NCI-H128 (cell line): ENCODE results near the gene RPL37A.
A peak's percentile ranks its signal among the peaks of the same experiment; 100 is the strongest.

Experiments
- DNase-seq: peaks from one replicate; lab custom pipeline; 2025; ENCODE audit not compliant: unreplicated experiment; lab: John Stamatoyannopoulos, UW

RPL37A gene

DNA sequence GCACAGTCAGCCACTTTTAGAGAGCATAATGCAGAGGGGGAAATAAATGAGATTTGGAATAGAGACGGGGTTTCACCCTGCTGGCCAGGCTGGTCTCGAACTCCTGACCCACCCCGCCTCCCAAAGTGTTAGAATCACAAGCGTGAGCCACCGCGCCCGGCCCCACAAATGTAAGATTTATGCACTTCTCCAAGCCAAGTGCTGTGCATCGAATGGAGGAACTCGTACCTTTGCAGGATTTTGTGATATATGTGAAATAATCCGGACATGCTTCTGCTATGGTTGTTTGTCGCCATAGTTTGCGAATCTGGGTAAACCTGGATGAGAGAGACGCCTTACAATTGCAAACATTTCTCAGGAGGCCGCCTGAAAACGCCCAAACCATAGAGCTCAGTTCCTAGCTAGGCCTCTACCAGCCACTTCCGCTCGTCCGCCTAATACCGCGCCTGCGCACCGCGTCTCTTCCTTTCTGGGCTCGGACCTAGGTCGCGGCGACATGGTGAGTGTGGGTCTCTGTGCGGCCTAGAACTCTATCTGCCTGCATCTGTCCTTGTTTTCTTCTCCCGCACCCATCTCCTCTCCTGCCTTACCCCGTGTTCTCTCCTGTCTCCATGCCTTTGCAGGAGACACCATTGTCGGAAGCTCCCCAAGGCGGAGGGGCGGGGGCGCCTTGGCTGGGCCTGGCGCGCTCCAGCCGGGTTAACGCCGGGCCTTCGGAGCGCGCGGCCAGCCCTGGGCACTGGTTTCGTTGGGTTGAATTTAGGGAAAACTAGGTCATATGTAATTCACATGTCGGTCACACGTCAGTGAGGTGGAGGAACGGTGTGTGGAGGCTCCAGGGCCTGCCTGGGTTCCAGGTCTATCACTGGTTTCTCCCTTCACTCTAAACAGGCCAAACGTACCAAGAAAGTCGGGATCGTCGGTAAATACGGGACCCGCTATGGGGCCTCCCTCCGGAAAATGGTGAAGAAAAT, at the start of gene RPL37A:
RPL37A (plus strand) TSS at position 466 of the 974 bp plus-strand sequence; CDS start at position 497, 31 bp downstream.
- peak; percentile 65 for DNase-seq

DNA sequence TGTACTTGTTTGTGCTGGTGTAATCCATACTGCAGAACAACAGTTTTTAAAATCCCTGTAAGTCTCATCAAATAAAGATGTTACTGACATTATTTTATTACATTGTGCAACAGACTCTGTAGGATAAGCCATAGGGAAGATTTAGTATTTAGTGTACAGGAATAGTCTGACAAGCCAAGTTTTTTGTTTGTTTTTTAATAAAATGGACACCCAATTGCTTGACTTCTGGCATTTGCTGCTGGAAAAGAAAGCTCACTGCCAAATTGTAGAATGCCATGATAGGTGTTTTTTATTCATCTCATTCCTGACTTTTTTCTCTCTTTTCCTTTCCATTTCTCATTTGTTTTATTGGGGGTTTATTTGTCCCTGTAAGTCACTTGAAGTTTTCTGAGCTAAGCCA, 48.3 kb upstream of the RPL37A start:
- DNase-seq: no peak

DNA sequence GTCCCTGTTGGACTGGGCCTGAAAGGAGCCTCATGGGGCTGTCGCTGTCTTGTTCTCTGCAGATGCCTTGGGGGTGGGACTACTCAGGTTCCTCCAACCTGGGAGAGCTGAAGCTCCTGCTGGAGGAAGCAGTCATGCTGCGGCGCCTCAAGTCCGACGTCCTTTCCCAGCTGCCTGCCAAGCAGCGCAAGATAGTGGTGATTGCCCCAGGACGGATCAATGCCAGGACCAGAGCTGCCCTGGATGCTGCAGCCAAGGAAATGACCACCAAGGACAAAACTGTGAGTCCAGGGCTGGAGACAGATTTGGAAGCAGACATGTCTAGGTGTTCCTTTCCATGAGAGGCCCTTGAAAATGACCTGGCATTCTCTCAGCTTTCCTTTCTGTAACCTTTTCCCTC, 47.9 kb upstream of the RPL37A start:
- no peak for DNase-seq

DNA sequence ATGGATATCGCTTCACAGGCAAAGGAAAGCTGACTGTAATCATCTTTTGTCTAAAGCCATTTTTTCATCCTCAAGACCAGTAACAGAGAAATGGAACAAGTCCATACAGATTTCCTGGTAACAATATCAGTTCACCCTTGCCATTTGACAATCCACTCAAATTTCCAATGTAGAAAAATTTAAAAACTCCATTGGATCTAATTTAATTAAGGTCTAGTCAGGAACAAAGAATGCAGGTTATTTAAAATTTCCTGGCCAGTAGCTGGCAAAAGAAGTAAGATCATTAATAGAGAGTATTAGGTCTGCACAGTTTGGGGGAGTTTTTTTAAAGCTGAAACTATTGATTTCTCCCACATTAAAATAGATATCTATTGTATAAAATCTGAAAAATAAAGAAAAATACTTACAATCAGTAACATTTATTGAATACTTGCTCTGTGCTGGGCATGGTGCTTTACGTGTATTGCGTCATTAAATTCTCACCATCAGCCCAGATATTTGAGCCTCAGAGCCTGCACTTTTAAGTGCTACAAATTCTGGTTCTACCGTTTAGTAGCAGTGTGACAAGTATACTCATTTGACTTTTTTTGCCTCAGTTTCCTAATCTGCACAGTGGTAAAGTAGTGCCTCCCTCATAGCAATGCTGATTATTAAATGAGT, 44.6 kb upstream of the RPL37A start:
- DNase-seq: no peak

DNA sequence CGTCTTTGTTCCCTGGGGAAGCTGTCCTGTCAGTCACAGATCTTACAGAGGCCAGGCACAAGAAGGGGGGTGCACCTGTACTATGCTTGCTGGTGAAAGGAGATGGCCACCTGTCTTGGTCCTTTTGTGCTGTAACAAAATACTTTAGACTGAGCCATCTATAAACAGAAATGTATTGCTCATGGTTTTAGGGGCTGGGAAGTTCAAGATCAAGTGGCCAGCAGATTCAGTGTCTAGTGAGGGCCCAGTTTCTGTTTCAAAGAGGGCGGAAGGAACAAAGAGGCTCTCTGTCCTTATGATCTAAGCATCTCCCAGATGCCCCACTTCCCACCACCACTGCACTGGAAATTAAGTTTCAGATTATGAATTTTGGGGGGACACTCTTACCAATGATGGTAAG, 35.5 kb upstream of the RPL37A start:
- DNase-seq: no peak

DNA sequence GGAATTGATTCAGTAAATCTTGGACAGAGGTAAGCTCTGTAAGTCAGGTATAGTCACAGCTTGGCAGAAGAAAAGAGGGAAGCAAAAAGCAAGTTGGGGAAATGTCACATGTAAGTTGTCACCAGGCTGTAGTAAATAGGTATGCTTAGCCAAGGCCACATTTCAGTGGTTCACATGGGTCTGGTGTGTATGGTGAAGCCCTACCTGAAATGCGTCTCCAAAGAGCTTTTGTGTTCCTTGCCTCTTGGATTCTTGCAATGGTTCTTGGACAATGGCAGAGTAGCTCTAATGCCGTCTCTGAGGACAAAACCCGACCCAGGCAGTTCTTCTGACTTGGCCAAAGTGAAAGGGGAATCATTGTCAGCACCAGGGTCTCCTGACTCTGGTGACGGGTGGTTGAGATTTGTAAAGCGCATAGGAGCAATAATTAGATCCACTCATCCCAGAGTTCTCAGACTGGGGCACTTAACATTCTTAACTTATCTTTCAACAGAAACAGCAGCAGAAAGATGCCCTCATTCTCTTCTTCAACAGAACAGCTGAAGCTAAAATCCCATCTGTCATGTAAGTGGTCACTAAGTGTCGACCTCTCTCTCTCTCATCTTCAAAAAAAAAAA, 34.4 kb upstream of the RPL37A start:
- DNase-seq: no peak

DNA sequence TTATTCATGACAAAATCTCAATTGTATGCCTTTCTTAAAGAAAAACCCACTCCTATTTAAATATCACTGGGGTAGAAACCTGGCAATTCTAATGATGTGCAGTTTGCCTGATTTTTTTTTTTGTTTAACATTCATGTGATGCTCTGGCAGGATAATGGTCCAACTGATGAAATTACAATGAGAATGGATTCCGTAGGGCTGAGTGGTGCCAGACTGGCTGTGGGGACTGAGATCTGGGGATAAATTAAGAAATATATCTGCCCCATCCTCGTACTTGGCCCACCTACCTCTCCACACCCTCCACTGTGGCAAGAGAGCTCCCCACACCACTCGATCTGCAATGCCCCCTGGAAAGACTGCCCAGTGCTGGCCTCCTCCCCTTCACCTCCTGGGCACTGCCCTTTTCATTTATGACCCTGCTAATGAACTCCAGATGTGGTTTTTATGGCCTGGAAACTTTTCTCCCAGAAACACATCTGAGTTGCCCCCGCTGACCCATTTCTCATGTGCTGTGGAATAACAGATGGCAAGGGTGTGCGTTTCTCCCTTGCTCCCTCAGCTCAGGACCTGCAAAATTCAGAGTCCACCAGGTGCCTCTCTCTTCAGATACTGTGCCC, 33.0 kb upstream of the RPL37A start:
- no peak for DNase-seq

DNA sequence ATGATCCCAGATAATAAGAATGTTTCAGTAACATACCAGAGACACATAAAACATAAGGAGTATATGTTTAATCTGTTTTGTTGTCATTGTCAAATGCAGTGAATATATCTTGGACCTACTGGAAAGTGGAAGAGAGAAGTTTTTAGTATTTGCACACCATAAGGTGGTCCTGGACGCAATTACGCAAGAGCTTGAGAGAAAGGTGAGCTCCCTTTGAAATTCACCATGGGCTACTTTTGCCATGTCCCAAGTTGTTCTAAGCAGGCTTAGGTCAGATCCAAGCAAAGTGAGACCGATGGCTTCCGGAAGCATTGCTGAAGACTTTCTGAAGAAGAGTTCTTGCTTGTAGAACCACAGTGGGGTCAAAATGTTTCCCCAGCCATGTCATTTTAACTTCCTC, 30.8 kb upstream of the RPL37A start:
- no peak for DNase-seq

DNA sequence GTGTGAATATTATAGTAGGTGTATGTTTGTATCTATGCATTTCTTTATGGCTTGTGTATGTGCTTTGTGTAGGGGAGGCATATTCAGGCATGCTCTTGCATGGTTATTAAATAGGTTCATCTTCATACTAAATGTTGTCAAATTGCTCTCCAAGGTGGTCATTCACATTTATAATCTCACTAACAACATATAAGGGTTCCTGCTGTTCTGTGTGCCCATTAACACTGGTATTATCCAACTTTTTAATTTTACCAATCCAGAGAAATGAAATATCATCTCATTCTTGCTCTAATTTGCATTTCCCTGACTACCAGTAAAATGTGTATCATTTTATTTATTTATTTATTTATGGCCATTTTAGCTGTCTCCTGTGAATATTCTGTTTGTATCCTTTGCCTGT, 29.0 kb upstream of the RPL37A start:
- no peak for DNase-seq

DNA sequence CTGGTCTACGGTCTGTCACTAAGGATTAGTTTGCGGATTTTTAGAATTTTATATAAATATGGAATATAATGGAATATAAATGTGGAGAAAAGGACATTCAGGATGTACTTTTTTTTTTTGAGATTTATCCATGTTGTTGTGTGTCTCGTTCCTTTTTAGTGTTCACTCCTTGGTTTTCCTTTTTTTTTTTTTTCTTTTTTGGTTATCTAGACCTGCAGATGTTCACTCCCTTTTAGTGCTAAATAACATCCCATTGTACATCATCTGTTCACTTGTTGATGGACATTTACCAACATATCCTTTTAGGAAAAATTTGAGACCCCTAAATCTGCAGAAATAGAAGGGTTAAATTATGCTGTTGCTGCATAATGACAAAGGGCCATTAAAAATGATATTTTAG, 25.5 kb upstream of the RPL37A start:
- no peak for DNase-seq

DNA sequence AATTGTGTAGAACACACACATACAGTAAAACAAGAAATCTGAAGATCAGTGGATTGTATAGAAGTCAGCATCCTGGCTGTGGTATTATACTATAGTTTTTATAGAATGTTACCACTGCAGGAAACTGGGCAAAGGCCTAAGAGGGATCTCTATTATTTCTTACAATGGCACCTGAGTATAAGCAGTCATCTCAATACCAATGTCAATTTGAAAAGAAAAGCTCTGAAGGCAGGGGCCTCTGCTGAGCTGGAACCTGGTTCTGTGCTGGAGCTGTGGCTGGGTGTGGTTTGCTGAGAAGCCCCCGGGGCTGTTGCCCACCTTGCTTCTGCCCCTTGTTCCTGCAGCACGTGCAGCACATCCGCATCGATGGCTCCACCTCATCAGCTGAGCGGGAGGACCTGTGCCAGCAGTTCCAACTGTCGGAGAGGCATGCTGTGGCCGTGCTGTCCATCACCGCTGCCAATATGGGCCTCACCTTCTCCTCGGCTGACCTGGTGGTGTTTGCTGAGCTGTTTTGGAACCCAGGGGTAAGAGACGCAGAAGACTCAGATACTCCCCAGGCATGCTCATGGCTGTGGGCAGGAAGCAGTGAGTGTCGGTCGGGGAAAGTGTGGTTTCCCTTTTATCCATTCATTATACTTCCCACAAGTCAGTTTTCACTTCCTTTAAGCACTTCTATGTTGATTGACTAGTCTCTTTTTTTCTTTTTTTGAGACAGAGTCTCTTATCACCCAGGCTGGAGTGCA, 23.5 kb upstream of the RPL37A start:
- DNase-seq: no peak

DNA sequence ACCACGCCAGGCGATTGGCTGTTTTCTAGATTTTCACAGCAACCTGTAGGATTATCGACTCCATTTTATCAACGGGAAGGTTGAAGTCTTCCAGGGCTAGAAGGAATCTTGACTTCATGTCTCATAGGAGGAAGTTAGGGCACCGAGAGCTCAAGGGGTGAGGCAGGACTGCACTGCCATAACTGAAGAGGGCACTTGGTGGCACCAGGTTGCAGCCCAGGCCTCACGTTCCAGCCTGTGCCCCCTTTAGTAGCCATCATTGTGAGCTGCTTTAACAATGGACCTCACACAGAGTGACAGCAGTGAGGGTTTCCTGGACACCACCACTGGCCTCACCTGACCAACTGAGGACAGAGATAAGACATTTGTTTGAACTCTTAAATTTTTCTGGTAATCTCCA, 22.9 kb upstream of the RPL37A start:
- no peak for DNase-seq

DNA sequence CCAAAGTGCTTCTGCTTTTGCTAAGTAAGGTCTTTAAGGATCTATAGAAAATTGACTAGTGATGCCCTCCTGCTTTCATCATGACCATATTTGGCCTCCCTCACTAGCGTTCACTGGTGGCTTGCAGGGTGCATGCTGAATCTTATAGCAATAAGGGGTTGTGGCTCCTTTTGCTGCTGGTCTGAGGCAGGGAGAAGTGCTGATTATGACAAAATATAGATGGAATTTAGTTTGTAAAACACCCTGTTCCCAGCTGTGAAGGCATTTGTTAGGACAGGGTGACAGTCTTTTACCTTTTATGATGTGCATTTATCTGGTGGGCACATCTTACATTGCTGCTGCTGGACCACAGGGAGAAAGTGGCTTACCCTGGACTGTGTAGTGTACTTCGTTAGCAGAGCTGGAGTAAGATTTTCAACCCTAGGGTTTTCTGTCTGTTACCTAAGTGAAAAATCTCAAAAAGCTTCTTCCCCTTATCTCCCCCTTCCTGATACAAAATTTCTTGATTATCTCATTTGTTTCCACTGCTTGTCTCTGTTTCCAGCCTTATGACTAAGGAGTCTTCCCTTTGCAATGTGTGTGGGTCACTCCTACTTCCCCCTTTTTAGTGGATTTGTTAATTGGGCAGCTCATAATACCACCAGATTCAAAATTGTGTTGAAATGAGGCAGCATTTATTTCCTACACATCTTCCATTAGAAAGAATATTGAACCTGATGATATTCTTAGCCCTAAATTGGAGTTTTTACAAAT, 21.2 kb upstream of the RPL37A start:
- DNase-seq: no peak

DNA sequence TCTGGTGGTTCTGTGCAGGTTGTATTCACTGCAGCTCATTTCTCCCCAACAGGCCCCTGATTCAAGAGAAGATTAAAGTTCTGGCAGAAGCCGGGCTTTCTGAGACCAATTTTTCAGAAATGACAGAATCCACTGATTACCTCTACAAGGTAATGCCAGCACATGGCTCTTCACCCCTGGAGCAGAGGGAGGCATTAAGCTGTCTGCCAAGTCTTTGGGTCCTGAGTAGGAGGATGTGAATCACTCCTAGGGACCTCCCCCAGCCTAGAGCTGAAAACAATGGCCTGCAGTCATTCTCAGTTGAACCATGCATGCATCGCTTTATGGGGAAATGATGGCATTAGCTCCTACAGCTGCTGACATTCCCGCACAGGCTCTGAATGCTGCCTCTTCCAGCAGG, 20.5 kb upstream of the RPL37A start:
- DNase-seq: no peak

DNA sequence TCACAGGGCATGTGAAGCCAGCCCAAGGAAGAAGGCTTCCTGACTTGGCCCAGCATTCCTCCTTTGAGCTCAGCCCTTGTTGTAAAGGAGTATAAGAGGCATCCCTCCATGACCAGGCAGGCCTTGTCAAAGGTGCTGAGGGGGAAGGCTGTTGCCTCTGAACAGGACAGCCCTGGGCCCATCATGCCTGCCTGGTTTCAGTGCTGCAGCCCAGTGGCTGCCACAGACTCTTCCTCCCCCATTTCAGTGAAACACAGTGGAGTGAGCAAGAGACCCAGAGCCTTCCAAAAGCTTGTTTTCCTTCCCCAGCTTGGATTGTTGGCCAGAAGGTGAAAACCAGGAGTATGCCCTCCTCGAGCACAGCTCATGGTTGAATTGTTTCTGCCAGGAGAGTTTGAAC, 19.9 kb upstream of the RPL37A start:
- DNase-seq: no peak

DNA sequence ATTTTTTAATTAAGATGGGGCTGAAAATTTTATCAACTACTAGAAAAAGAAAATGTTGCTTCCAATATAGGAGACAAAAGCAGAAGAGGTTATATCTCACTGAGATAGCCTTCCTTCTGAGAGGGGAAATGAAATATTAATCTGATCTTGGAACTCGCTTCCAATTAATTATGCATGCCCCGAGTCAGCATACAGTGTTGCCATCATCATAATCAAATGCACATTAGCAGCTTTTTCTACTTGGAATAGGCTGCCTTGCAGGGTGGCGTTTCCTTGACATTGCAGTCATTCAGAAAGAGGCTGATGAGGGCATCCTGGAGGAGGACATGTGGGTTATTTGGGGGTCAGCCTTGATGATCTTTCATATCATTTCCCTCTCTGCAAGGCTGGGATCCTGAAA, 18.4 kb upstream of the RPL37A start:
- no peak for DNase-seq

DNA sequence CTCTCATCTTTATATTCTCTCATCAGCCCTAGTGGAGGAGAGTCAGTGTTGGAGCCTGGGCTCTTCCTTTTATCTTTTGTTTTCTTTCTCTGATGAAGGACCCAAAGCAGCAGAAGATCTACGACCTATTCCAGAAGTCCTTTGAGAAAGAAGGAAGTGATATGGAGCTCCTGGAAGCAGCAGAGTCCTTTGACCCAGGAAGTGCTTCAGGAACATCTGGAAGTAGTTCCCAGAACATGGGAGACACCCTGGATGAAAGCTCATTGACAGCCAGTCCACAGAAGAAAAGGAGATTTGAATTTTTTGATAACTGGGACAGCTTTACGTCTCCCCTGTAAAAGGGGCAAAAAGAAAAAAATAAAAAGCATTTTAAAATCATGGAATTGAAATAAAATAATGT, 16.0 kb upstream of the RPL37A start:
- DNase-seq: no peak

DNA sequence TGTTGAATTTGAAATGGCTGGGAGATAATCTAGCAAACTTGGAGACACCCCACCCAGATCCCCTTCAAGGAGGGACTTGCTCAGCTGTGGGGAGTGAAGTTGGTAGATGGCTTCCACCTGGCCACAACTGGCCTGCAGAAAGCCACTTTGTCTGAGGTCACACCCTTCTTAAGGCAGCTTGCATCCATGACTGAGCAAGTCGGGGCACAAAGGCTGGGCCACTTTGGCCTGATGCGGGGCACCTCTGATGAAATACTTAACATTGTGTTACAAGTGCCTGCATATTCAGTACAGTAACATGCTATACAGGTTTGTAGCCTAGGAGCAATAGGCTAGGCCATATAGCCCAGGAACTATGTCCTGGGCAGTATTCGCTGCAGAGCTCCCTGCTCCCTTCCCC, 13.4 kb upstream of the RPL37A start:
- no peak for DNase-seq

DNA sequence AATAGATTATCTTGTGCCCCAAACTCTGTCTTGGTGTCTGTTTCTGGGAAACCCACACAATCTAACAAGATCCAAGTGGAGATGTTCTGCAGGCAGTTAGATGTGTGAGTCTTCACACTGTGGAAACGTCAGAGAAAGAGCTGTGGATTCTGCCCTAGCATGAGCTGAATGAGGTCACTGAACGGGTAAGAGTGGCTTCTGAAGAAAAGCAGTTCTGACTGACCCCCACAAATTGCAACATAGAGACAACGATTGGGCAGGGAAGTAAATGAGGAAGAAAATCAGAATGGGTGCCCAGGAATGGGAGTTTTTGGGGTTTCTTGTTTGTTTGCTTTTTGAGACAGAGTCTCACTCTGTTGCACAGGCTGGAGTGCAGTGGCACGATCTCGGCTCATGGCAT, 12.9 kb upstream of the RPL37A start:
- no peak for DNase-seq

DNA sequence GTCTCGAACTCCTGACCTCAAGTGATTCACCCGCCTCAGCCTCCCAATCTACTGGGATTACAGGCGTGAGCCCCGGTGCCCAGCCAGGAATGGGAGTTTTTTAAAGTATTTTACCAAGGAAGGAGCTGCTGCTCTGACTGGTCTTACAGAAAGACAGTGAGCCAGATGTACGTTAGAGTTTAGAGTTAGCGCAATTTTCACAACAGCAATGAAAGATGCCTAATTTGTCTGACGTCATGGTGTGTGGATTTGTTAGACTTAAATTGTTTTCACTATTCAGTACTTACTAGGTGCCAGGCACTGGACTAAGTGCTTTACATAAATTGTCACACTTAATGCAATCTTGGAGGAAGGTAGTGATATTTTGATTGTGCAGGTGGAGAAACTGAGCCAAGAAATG, 12.4 kb upstream of the RPL37A start:
- DNase-seq: no peak
